ELR (cell line): ENCODE measurements around the gene CCNDBP1.
"Not testable (repeated sequence)": the region's sequence is repeated elsewhere in the genome, so short reads cannot be mapped to it uniquely, and the experiment has no call there.

Source experiments
- DNase-seq: peaks from one replicate; pipeline ENCODE4 v3.0.0-alpha.2; 2015; ENCODE audit warnings: low read depth

The CCNDBP1 gene

DNA sequence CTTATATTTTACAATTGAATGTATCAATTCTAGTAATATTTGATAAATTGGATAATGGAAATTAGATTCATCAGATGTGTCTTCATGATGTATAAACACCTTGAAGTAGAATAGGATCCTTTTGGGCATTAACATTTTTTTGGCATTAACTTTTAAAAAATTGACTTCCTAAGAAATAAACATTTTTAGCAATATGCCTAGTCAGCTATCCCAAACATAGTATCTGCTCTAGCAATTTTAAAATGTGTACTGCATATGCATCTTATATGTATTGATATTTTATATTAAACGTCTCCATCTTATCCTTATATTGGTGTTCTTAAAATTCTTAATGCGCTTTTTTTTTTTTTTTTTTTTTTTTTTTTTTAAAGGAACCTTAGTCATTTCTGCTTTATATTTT lies 8.5 kb downstream of the CCNDBP1 start:
- DNase-seq: no peak

DNA sequence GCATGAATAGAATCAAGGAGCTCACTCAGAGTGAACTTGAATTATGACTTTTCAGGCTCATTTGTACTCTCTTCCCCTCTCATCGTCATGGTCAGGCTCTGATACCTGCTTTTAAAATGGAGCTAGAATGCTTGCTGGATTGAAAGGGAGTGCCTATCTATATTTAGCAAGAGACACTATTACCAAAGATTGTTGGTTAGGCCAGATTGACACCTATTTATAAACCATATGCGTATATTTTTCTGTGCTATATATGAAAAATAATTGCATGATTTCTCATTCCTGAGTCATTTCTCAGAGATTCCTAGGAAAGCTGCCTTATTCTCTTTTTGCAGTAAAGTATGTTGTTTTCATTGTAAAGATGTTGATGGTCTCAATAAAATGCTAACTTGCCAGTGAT lies 9.6 kb downstream of the CCNDBP1 start:
- DNase-seq: peak; percentile 24

DNA sequence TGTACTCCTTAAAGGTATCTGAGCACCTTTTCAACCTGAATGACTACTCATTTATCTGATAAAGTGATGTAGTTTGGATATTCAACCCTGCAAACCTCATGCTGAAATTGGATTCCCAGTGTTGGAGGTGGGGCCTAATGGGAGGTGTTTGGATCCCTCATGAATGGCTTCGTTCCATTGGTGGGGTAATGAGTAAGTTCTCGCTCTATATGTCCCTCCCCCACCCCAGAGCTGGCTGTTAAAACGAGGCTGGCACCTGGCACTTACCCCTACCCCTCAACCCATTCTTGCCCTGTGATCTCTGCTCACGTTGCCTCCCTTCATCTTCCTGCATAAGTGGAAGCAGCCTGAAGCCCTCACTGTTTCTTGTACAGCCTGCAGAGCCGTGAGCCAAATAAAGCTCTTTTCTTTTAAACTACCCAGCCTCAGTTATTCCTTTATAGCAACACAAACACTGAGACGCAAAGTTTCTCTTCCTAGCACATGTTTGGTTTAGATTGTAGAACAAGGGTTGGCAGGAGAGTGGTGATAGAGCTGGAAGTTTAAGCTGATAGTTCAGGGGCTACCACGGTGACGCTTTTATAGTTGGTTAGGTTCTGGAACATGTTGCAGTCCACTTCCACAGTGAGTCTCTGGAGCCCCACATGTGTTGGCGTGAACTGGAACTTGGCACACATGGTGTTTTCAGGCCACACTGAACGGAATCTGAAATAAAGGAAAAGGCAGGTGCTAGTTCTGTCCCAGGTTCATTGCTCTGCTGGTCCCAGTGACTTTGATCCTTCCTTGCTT lies 11.8 kb downstream of the CCNDBP1 start:
- DNase-seq: no peak

DNA sequence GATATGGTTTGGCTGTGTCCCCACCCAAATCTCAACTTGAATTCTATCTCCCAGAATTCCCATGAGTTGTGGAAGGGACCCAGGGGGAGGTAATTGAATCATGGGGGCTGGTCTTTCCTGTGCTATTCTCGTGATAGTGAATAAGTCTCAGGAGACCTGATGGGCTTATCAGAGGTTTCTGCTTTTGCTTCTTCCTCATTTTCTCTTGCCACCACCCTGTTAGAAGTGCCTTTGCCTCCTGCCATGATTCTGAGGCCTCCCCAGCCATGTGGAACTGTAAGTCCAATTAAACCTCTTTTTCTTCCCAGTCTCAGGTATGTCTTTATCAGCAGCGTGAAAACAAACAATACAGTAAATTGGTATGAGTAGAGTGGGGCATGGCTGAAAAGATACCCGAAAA lies 12.6 kb downstream of the CCNDBP1 start:
- not testable (repeated sequence) for DNase-seq

DNA sequence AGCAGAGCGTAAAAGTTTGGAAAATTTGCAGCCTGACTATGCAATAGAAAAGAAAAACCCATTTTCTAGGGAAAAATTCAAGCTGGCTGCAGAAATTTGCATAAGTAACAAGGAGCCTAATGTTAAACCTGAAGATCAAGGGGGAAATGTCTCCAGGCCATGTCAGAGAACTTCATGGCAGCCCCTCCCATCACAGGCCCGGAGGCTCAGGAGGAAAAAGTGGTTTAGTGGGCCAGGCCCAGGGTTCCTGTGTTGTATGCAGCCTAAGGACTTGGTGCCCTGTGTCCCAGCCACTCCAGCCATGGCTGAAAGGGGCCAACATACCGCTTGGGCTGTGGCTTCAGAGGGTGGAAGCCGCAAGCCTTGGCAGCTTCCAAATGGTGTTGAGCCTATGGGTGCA lies 13.4 kb downstream of the CCNDBP1 start:
- DNase-seq: not testable (repeated sequence)

DNA sequence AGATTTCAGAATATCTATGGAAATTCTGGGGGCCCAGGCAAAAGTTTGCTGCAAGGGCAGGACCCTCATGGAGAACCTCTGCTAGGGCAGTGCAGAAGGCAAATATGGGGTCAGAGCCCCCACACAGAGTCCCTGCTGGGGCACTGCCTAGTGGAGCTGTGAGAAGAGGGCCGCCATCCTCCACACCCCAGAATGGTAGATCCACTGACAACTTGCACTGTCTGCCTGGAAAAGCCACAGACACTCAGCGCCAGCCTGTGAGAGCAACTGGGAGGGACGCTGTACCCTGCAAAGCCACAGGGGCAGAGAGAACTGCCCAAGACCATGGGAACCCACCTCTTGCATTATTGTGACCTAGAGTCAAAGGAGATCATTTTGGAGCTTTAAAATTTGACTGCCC lies 13.8 kb downstream of the CCNDBP1 start:
- no peak for DNase-seq

GRCh38 chr15:43199945-43200488 lies 14.8 kb downstream of the CCNDBP1 start:
- DNase-seq: no peak

DNA sequence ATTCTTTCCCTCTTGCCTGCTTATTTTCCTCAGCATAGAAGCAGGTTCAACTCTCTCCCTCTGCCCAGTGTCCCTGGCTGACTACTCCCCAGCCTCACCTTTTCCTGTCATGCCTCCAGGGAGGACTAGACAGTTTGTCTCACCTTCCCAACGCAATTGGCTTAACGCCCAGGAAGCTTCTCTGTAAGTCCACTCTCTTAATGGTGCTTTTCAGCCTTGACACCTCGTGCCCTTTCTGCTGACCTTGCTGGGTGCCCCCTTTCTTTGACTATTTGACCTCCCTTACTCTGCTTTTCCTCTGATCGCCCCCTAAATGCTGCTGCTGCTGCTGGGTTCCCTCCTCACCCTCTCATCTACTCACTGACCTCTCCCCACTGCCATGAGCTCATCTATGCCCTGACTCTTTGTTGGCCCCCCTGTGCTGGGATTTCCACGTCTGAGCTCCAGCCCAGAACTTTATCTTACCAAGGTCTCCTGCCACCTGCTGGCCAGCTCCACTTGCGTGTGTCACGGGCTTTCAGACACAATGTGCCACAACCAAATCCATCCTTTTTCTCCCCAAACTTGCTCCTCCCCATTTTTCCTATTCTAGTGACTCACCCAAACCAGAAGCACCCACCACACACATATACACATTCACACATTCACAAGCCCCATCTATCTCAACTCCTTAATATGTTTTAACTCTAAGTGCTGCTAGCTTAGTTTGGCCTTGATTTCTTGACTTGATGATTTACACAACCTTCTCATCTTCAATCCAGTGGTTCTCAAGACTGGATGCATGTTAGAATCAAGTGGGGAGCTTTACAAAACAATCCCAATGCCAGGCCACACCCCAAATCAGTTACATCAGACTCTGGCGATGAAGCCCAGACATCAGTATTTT lies 19.1 kb downstream of the CCNDBP1 start:
- peak; percentile 76 for DNase-seq

- DNase-seq: no peak
These were observed 20.9 kb downstream of the CCNDBP1 start for GRCh38 chr15:43206054-43206453.

DNA sequence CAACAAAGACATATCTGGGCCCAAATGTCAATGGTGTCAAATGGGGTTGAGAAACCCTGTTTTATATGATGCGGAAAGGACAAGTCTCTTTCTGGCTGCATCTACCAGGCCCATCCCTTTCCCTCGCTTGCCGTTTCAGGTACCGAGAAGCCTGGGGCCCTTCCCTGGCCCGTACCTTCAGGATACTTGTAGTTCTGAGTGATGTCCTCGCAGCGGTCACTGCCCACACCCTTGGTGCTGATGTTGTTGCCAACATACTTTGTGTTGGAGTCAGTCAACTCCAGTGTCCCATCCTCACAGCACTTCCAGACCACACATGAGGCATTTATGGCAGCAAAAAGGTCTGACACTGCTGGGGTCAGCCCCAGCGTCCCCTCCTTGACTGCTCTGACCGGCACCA lies 21.8 kb downstream of the CCNDBP1 start:
- no peak for DNase-seq

DNA sequence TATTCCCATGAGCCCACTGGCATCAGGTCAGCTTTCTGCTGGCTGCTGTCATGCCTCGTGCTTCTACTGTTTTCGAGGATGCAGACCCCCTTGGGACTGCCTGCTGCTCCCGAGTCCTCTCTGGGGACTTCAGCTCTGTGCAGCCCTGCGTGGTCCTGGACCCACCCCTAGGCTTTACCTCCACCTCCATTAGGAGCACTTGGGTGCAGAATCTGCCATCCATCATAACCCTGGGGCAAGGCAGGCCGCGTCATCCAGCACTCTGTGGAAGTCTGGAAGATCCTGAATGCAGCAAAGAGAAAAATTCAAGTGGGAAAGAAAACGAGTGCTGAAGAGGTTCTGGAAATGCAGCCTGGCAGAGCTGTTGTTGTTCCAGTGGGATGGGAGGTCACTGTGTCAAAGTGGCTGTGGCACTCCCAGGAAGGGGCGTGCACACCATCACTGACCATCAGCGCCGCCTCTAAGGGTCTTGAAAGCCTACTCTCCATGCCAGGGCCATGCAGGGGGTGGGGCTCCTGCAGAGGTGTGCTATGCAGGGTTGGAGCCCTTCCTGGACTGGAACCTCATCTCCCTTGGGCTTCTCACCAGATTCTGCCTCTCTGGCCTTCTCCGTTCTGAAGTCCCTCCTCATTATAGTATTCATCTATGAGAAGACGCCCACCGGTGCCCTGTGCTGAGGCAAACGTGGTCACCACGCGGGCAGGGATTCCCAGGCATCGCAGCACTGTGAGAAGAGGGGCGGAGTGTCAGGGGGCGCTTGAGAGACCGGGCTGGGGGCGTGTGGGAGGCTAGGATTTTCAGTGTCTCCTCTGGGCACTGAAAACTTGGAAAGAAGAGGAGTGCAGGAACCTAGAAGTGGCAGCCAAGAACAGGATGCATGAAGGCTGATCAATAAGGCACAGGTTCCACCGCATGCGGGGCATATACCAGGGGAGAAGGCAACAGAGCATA lies 23.1 kb downstream of the CCNDBP1 start:
- no peak for DNase-seq

GRCh38 chr15:43209059-43209824 lies 24.0 kb downstream of the CCNDBP1 start:
- peak; percentile 22 for DNase-seq

GRCh38 chr15:43210172-43210745 lies 25.1 kb downstream of the CCNDBP1 start:
- no peak for DNase-seq

DNA sequence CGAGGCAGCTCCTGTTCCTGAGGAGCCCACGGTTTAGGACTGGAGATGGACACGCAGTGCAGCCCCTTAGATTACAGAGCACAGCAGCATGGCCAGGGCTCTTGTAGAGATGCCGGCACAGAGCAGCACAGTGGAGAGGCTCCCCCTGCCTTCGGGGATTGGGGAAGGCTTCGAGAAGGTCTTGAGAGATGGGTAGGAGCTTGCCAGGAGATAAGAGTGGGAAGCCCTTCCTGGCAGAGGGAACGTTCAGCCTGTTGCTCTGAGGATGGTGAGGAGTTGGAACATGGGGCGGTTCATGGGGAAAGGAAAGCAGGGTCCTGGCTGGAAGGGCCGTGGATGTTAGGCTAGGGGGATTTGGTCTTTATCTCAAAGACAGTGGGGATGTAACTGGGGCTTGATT lies 25.6 kb downstream of the CCNDBP1 start:
- DNase-seq: no peak

DNA sequence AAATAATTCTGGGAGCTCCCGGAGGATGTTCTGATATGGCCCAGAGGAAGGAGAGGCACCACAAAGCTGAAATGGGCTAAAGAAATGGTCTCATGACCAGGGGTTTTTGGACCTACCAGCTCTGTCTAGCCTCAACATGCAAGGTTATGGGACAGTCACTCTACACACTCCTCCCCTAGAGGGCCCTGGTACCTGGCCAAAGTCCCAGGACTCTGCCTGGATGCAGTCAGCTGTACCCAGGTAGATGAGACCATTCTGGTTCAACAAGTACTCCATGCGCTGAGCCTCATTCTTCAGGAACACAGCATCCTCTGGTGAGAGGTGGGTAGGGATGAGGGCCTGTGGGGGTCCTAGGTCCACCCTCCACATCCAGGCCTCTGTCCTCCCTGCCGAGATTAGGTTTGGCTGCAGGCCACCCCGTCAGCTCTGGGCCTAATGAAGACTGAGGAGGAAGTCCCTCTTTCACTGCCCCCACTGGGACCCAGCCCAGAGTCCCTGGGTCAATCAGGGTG lies 26.1 kb downstream of the CCNDBP1 start:
- no peak for DNase-seq

- no peak for DNase-seq
These were observed 27.1 kb downstream of the CCNDBP1 start for GRCh38 chr15:43212299-43212698.

GRCh38 chr15:43212951-43213350 lies 27.7 kb downstream of the CCNDBP1 start:
- no peak for DNase-seq

DNA sequence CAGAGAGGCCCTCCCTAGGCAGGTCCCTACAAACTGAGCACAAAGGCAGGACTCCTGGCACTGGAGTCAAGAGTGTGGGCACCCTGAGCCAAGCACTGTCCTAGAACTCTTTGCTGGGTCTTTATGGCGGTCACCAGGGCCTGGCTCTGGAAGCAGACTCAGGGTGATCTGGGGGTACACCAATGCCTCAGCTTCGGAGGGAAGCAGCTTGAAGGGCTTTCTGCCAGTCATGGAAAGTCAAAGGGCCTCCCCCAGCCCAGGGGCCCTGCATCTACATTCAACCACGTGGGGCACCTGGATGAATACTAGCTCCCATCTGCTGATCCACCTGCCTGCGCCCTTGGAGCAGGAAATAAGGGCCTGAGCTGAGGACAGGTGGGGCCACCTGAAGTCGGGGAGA lies 28.3 kb downstream of the CCNDBP1 start:
- DNase-seq: no peak

GRCh38 chr15:43214169-43214568 lies 29.0 kb downstream of the CCNDBP1 start:
- no peak for DNase-seq

- DNase-seq: no peak
These were observed 29.5 kb downstream of the CCNDBP1 start for GRCh38 chr15:43214592-43215295.
